KBM-7 (cell line): ENCODE data around the gene SLC25A19.
A peak's percentile ranks its signal among the peaks of the same experiment; 100 is the strongest.

Experiments used
- DNase-seq: peaks from one replicate; pipeline ENCODE4 v3.0.0-alpha.2; 2015
- in situ Hi-C: fragments of 300-500 bp; cut with MboI; formaldehyde crosslinking; loops from 2 replicates; pipeline ENCODE4 v1.14.3; 2020; ENCODE audit warnings: low sequenced_read_pairs, low pct_unique_long_range_greater_than_20kb, mixed read lengths

Gene SLC25A19

DNA sequence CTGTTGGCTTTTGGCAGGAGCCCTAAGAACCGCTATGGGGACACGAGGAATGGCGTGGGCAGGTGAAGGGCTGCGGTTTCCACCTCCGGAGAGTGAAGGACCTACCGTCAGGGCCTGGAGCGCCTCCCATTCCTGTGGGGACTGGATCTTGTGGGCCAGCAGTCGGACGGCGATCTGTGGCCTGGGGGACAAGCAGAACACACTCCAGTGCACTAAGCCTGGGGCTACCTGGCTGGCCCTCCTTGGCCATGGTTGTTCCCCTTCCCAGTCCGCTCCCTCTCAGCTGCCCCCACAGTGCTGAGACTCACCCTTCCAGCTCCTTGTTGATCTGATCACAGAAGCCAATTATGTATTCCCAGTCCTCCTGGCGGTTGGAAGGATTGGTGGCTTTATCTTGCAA lies 42.8 kb downstream of the SLC25A19 start:
- DNase-seq, result no peak
- in situ Hi-C loops, result no loop called here

DNA sequence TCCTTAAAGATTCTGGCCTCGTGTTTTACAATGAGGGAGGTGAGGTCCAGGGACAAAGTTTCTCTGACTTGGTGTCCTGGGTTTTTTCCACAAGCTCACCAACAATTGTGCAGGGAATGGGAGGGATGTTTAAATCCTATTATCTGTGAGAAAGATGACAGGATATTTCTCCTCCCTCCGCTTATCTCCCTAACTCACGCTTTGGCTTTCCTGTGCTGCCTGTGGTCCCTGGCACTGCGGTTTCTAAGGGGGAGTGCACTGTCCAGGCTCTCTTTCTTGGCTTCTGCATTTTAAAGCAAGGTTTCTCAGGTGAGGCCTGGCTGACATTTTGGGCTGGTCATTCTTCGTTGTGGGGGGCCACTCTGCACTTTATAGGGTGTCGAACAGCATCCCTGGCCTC lies 44.2 kb downstream of the SLC25A19 start:
- in situ Hi-C loops, result no loop called here
- no peak for DNase-seq

DNA sequence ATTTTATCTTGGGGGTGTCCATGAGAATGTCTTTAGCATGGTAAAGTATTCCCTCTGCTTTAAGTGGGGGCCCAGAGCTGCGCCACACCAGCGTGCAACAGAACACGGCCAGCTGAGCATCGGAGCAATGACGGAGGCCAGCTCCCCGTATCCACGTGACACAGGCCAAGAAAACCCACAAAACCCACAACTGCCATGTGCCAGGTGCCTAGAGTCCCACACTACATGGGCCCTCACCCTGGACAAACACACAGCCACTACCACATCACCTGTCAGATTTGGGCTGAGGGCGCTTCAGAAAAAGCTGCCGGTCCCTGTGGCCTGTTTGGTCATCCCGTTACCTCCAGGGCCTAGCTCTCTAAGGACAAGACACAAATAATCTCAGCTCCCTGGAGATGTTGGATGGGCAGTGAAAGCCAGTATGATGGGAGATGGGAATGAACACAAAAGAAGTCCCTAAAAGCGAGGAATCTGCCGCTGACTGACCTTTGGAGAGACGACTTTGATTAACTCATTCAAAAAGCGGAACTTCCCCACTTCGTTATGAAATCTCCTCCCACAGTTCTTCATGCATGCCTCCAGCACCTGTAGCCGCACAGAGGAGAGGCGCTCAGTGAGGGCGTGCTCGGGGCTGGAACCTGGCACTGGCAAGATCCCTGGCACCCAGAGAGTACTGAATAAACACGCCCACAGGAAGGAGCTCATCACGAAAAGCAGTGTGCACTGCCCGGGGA lies 44.9 kb downstream of the SLC25A19 start:
- no peak for DNase-seq
- in situ Hi-C loops, result no loop called here

- no peak for DNase-seq
- in situ Hi-C loops, result no loop called here
Measured at GRCh38 chr17:75242461-75243042, 46.7 kb downstream of the SLC25A19 start.

DNA sequence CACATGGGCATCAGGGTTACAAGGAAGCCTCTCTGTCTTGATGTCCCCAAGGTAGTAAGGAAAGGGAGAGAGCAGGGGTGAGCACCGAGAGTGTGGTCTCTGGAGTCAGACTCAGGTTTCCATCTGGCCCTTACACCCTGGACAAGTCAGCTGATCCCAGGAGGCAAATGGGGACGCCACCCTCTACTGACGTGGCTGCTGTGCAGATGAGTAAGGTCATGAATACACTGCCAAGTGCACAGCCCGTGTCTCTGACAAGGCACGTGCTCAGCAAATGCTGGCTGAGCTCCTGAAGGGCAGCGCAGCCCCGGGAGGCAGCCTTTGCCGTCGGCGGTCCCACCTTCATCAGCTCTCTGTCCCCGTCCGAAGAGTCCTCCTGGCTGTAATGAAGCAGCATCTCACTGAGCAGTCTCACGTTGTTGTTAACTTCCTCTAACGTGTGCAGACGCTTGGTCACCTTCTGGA lies 47.2 kb downstream of the SLC25A19 start:
- in situ Hi-C loops, result no loop called here
- DNase-seq, result no peak

- no peak for DNase-seq
- in situ Hi-C loops, result no loop called here
Measured at GRCh38 chr17:75241502-75241901, 47.7 kb downstream of the SLC25A19 start.

DNA sequence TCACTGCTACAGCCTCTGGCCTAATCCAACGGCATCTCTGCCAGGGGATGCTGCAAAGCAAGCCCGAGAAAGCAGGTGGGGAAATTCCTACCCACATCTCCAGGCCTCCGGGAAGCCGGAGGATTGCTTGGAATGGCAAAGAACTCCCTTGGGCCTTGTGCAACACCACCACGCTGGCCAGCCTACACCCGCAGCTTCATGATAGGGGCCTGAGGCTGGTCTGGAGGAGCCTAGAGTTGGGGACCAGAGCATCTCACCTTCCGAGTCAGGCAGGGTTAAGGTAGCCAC lies 48.1 kb downstream of the SLC25A19 start:
- in situ Hi-C loops, result no loop called here
- DNase-seq, result no peak

GRCh38 chr17:75240394-75241142 lies 48.7 kb downstream of the SLC25A19 start:
- peak; percentile 73 for DNase-seq
- in situ Hi-C loops, result no loop called here

- in situ Hi-C loops, result no loop called here
- DNase-seq, result no peak
Measured at GRCh38 chr17:75239778-75240393, 49.3 kb downstream of the SLC25A19 start.

- DNase-seq, result no peak
- in situ Hi-C loops, result no loop called here
Measured at GRCh38 chr17:75239214-75239613, 50.0 kb downstream of the SLC25A19 start.

DNA sequence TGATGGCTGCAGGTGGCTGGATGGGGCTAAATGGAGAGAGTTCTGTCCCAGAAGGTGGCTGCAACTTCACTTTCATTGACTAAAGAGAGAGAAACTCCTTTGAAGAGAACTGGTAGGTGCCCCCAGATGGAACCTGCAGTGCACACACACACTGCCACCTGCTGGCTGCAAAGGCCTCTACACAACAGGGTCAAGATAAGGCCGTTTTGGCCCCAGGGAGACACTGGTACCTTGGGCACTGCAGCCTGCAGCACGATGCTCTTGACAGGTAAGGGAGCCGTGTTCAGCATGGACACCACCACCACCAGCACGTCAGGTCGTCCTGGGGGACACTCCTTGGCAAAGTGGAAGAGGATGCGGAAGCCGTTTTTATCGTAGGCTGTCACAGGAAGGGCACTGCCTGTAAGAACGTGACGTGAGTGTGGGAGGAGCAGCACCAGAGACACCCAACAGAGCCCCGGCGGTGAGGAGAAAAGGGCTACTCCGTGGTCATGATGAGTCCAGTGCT lies 50.5 kb downstream of the SLC25A19 start:
- DNase-seq, result peak; percentile 63
- in situ Hi-C loops, result no loop called here

- in situ Hi-C loops, result no loop called here
- no peak for DNase-seq
Measured at GRCh38 chr17:75238020-75238580, 51.1 kb downstream of the SLC25A19 start.

- DNase-seq, result no peak
- in situ Hi-C loops, result no loop called here
Measured at GRCh38 chr17:75237100-75238014, 51.9 kb downstream of the SLC25A19 start.

DNA sequence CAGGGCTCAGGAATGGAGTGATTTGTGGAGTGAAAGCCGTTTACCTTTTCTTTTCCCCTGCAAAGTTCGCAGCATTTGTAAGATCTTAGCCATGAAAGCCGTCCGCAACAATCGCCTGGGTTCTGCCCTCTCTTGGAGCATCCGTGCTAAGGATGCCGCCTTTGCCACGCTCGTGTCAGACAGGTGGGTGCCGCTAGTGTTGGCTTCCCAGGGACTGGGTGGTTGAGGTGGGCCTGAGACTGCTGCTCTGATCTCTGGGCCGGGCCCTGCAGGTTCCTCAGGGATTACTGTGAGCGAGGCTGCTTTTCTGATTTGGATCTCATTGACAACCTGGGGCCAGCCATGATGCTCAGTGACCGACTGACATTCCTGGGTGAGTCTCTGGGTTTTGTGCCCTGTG lies 56.4 kb downstream of the SLC25A19 start:
- in situ Hi-C loops, result no loop called here
- no peak for DNase-seq

GRCh38 chr17:75231741-75232464 lies 57.3 kb downstream of the SLC25A19 start:
- in situ Hi-C loops, result no loop called here
- DNase-seq, result no peak

GRCh38 chr17:75231071-75231470 lies 58.2 kb downstream of the SLC25A19 start:
- DNase-seq, result no peak
- in situ Hi-C loops, result no loop called here

DNA sequence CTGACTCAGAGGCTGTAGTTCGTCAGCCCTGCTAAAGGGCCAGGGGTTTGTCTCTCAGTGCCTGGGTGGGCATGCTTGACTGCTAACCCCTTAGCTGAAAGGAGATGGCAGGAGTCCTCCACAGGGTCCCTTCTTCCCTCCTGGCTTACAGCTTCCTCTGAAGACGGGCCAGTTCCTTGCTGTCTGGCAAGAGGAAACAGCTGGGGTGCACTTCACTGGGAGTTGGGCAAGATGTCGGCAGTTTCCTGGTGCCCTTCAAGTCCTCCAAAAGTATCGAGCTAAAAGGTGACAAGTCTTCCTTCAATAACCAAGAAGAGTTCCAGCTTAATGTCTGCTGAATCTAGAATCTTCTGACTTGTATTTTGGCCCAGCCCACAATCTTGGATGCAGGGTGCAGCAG lies 60.4 kb downstream of the SLC25A19 start:
- in situ Hi-C loops, result no loop called here
- DNase-seq, result no peak

DNA sequence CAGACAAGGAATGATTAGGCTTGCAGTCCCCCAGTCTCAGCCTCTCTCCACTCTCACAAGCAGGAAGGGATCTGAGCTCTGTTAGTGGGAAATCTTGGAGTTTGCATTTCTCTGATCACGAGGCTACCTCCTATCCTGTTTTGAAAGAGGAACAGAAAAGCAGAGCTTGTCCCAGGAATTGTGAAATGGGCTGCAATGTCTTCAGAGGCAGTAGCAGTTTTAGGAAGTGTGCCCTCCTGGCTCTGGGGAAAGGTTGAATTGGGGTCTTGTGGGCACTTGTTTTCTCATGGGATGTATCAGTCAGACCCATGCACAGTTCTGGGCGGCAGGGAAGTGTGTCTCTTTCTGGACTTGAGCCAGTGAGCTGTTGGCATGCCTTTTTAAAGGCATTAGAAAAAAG lies 60.9 kb downstream of the SLC25A19 start:
- no peak for DNase-seq
- in situ Hi-C loops, result no loop called here
